CD4-positive, alpha-beta T cell (primary cell): ENCODE data around the gene NFIC. TPM values are rescaled to one million over a fixed set of nuclear protein-coding genes. Genes with fewer than 3 reads are reported as not detected.

Experiments
- ATAC-seq: fragments of 200-7000 bp; cut with Tn5 transposase; one replicate; pipeline ENCODE4 v1.10.0; 2022; ENCODE audit warnings: mild to moderate bottlenecking; ENCODE audit not compliant: poor library complexity
- CTCF ChIA-PET: fragments of 350-600 bp; sonication (Branson Sonifier 250); formaldehyde crosslinking; loops from one replicate; lab custom pipeline; 2021; ENCODE audit warnings: antibody characterized with exemption, inconsistent platforms; lab: Charles Lee
- POLR2A ChIA-PET: fragments of 350-600 bp; sonication (Branson Sonifier 250); formaldehyde crosslinking; loops from one replicate; lab custom pipeline; 2021; ENCODE audit warnings: antibody characterized with exemption, inconsistent platforms; lab: Charles Lee
- DNase-seq, 14 experiments: peaks; one replicate each; pipeline ENCODE4 v3.0.0-alpha.2; 2013 to 2020; ENCODE audit warnings: mixed read lengths in 2 of 14
- H3K27ac ChIP-seq, 2 donors: one replicate each; pipeline versions ENCODE4 v1.5.1 to v1.7.0; 2013; ENCODE audit warnings: low read length in 2 of 2, low read depth in 1 of 2, mild to moderate bottlenecking in 1 of 2
- H3K27me3 ChIP-seq, 2 experiments: 1 replicate in 1 of 2; 2 replicates in 1 of 2; pipeline versions ENCODE4 v1.6.1 to v1.7.0; 2013; ENCODE audit warnings: low read length in 2 of 2, control low read depth in 1 of 2, mild to moderate bottlenecking in 1 of 2, moderate library complexity in 1 of 2; ENCODE audit not compliant: insufficient read depth in 2 of 2, control insufficient read depth in 1 of 2
- H3K36me3 ChIP-seq: one replicate; pipeline ENCODE4 v1.6.1; 2013; ENCODE audit warnings: low read length, control low read depth; ENCODE audit not compliant: insufficient read depth
- H3K4me1 ChIP-seq: one replicate; pipeline ENCODE4 v1.6.1; 2013; ENCODE audit warnings: low read length, control low read depth; ENCODE audit not compliant: insufficient read depth
- H3K4me3 ChIP-seq: one replicate; pipeline ENCODE4 v1.5.1; 2013; ENCODE audit warnings: mild to moderate bottlenecking, low read length, moderate library complexity
- H3K9me3 ChIP-seq, 2 experiments: 1 replicate in 1 of 2; 2 replicates in 1 of 2; pipeline versions ENCODE4 v1.6.1 to v1.7.0; 2013; ENCODE audit warnings: low read length in 2 of 2, mild to moderate bottlenecking in 2 of 2, control low read depth in 1 of 2, moderate library complexity in 1 of 2; ENCODE audit not compliant: control insufficient read depth in 1 of 2, insufficient read depth in 1 of 2
- H3K27ac Mint-ChIP-seq: one replicate; pipeline ENCODE4 v1.8.0; 2020; ENCODE audit warnings: mixed read lengths
- H3K27me3 Mint-ChIP-seq: one replicate; pipeline ENCODE4 v1.8.0; 2021; ENCODE audit warnings: mixed read lengths
- H3K36me3 Mint-ChIP-seq: one replicate; pipeline ENCODE4 v1.8.0; 2021; ENCODE audit warnings: low read depth, mixed read lengths
- H3K4me1 Mint-ChIP-seq: one replicate; pipeline ENCODE4 v1.8.0; 2021; ENCODE audit warnings: low read depth, mixed read lengths
- H3K4me3 Mint-ChIP-seq: one replicate; pipeline ENCODE4 v1.8.0; 2020; ENCODE audit warnings: mild to moderate bottlenecking, mixed read lengths
- H3K9me3 Mint-ChIP-seq: one replicate; pipeline ENCODE4 v1.8.0; 2020; ENCODE audit warnings: mixed read lengths
- intact Hi-C, 2 experiments: fragments of 100-400 bp; cut with DNase I in 1 of 2; cut with micrococcal nuclease in 1 of 2; formaldehyde crosslinking; loops; one replicate each; pipeline versions ENCODE4 v1.15.1 to v1.9.0; 2023 to 2025; cut with DNase I, micrococcal nuclease
- total RNA-seq, 174 experiments: library from RNA in 2 of 174; stranded (reverse) in 2 of 174; gene quantifications; one replicate each; pipeline ENCODE4 v1.2.3 and lab custom pipeline; 2021 to 2026
- TF ChIP-seq, protein P1 (sequence below): fragments of 200-600 bp; IDR thresholded peaks from one replicate; pipeline ENCODE4 v1.8.0; 2022; ENCODE audit warnings: antibody characterized with exemption, mild to moderate bottlenecking

The NFIC gene
- total RNA-seq, 2 experiments from 2014 or later: 22.1 to 22.2 TPM

DNA sequence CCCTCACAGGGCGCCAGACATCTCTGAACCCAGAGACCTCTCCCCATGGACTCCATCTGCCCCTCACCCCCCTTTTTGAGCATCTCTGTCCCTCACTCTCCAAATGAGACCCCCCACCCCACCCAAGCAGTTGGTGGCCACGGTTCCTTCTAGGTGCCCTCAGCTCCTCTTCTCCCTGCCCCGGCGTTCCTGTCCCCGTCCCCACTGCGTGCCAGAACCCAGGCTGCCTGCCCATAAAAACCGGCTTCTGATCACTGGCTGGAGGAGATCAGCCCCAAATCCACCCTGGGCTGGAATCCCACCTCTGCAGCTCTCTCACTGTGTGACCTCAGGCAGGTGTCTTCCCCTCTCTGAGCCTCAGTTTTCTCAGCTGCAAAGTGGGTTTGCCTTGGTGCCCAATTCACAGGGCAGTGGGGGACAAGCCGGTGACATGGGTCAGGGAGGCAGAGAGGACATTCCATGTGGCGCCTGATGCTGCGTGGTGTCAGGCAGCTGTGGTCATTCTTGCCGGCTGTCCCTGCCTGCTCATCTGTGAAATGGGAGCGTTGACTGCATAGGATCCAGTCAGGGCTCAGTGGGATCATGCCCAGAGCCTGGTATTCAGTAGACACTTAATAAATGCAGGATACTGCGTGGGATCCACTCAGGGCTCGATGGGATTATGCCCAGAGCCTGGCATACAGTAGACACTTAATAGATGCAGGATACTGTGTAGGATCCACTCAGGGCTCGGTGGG is 88.4 kb downstream of the NFIC start:
- H3K9me3 ChIP-seq: no peaks in the 10 kb centered on the region
- H3K9me3 Mint-ChIP-seq: no peaks in the 10 kb centered on the region

DNA sequence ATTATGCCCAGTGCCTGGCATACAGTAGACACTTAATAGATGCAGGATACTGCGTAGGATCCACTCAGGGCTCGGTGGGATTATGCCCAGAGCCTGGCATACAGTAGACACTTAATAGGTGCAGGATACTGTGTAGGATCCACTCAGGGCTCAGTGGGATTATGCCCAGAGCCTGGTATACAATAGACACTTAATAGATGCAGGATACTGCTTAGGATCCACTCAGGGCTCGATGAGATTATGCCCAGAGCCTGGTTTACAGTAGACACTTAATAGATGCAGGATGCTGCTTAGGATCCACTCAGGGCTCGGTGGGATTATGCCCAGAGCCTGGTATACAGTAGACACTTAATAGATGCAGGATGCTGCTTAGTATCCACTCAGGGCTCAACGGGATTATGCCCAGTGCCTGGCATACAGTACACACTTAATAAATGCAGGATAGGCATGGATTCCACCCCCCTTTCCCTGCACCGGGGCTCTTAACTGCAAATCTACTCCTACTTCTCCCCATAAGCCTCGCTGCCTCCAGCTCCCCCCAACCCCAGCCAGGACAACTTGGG is 89.1 kb downstream of the NFIC start:
- Histone ChIP-seq H3K36me3 (peaks cover 49% of the 10 kb centered on the region), H3K9me3 (no peaks in the 10 kb centered on the region), H3K4me3 (no peak overlapping the region), H3K27ac (no peak overlapping the region), H3K4me1 (peaks cover 7% of the 10 kb centered on the region), H3K27me3 (no peaks in the 10 kb centered on the region)
- Mint-ChIP-seq H3K4me1 (no peaks in the 10 kb centered on the region), H3K9me3 (no peaks in the 10 kb centered on the region), H3K27me3 (no peaks in the 10 kb centered on the region), H3K36me3 (peaks cover 24% of the 10 kb centered on the region), H3K27ac (no peak overlapping the region), H3K4me3 (no peak overlapping the region)
- POLR2A ChIA-PET: no interaction called here
- TF ChIP-seq, protein P1, sequence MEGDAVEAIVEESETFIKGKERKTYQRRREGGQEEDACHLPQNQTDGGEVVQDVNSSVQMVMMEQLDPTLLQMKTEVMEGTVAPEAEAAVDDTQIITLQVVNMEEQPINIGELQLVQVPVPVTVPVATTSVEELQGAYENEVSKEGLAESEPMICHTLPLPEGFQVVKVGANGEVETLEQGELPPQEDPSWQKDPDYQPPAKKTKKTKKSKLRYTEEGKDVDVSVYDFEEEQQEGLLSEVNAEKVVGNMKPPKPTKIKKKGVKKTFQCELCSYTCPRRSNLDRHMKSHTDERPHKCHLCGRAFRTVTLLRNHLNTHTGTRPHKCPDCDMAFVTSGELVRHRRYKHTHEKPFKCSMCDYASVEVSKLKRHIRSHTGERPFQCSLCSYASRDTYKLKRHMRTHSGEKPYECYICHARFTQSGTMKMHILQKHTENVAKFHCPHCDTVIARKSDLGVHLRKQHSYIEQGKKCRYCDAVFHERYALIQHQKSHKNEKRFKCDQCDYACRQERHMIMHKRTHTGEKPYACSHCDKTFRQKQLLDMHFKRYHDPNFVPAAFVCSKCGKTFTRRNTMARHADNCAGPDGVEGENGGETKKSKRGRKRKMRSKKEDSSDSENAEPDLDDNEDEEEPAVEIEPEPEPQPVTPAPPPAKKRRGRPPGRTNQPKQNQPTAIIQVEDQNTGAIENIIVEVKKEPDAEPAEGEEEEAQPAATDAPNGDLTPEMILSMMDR: no peak
- intact Hi-C loops: no loop called here
- DNase-seq (no peak), ATAC-seq (no peak)
- CTCF ChIA-PET: no interaction called here

More for the DNA sequence above, 88.4 kb downstream of the NFIC start:
- no peaks in the 10 kb centered on the region for H3K27me3 ChIP-seq
- CTCF ChIA-PET: no interaction called here
- TF ChIP-seq, protein P1: no peak
- intact Hi-C loops: no loop called here
- ATAC-seq (no peak), DNase-seq (no peak)
- no peaks in the 10 kb centered on the region for H3K4me1 Mint-ChIP-seq
- peaks cover 21% of the 10 kb centered on the region for H3K36me3 Mint-ChIP-seq
- H3K4me3 ChIP-seq: no peak overlapping the region
- H3K27ac Mint-ChIP-seq: no peak overlapping the region
- POLR2A ChIA-PET: interaction anchor here (0.7 kb wide), 1 partner anchor 20 kb away, joined by 3 read pairs; no protein-coding TSS in a partner anchor
- H3K4me3 Mint-ChIP-seq: no peak overlapping the region
- H3K27me3 Mint-ChIP-seq: no peaks in the 10 kb centered on the region
- H3K27ac ChIP-seq: no peak overlapping the region
- H3K36me3 ChIP-seq: peaks cover 51% of the 10 kb centered on the region
- peaks cover 7% of the 10 kb centered on the region for H3K4me1 ChIP-seq

DNA sequence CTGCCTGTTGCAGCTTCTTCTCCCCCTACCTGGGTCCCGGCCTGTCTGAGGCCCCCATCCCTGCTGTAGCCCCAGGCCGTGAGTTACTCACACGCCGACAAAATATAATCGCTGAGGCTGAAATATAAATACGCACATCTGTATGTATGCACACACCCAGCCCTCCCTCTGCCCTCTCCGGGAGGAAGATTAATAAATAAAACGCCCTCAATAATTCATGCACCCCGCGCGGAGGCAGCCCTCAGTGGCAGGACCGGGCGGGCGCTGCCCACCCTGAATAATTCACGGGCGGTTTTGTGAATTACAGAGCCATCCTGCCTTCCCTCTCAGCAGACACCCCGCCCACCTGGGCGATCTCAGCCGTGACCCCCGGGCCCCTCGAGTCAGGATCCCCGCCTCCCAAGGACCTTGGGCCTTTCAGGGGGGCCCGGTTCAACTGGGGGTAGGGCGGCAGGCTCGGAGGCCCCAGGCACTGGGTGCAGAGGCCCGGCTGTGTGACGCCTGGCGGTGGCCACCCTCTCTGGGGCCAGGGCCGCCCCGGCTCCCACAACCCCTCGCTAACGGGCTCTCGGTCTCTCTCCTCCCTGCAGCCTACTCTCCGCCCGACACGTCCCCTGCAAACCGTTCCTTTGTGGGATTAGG is 89.7 kb downstream of the NFIC start:
- H3K4me3 ChIP-seq: no peak overlapping the region
- DNase-seq (no peak), ATAC-seq (no peak)
- Mint-ChIP-seq H3K4me1 (no peaks in the 10 kb centered on the region), H3K36me3 (peaks cover 18% of the 10 kb centered on the region), H3K4me3 (no peak overlapping the region), H3K27ac (no peak overlapping the region), H3K9me3 (no peaks in the 10 kb centered on the region), H3K27me3 (no peaks in the 10 kb centered on the region)
- no peaks in the 10 kb centered on the region for H3K9me3 ChIP-seq
- H3K27me3 ChIP-seq: no peaks in the 10 kb centered on the region
- ChIA-PET CTCF (no interaction called here), POLR2A (no interaction called here)
- no peak overlapping the region for H3K27ac ChIP-seq
- H3K4me1 ChIP-seq: peaks cover 7% of the 10 kb centered on the region
- TF ChIP-seq, protein P1: no peak
- H3K36me3 ChIP-seq: peaks cover 43% of the 10 kb centered on the region
- intact Hi-C loops: no loop called here
